GOT3 (cell line): ENCODE measurements around the gene DCHS1.
A peak's percentile ranks its signal among the peaks of the same experiment; 100 is the strongest.

Experiments used
- DNase-seq: peaks from one replicate; lab custom pipeline; 2025; ENCODE audit warnings: mixed read lengths; lab: John Stamatoyannopoulos, UW

DCHS1 gene

DNA sequence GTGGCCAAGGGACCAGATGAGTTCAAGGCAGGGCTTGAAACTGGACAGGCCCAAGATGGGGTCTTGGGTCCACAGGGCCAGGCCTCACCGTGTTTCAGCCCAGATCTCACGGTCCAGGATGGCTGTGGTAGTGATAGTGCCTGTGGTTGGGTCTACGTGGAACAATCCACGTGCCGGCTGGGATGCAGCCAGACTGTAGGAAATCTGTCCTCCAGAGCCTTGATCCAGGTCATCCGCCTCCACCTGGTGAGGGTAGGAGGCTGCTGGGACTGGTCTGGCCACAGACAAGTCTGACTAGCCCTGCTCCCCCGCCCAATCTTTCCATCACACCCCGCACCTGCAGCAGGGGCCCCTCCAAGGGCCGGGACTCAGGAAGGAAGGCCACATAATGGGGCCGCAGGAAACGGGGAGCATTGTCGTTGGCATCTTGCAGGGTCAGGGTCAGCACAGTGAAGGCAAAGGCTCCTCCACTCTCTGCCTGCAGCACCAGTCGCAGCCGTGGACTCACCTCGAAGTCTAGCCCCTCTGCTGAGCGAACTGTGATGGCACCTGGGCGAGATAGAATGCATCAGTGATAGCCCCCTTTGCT, 29.7 kb downstream of the DCHS1 start:
- DNase-seq, result no peak

DNA sequence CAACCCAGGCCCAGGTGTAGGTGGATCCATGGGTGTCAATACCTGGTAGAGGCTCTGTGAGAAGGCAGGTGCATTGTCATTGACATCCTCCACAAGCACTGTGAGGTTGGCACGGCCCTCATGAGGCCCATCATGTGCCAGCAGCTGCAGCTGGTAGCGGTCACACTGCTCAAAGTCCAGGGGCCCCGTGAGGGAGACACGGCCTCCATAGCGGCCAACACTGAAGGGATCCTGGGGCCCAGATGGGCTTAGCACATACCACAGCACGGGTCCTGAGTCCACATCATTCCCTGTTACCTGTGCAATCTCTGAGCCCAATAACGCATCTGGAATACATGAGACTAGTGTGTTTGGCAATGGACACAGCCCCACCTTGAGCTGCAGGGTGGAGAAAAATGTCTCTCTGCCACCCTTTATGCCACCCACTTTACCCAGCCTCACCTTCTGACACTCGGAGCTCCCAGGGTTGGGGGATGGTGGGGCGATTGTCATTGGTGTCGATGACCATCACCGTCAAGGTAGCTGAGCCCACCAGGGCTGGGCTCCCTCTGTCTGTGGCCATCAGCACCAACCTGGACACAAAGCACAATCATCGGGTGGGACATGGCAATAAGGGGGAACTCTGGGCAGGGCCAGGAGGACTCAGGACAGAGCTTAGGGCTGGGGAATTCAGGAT, 30.3 kb downstream of the DCHS1 start:
- DNase-seq, result no peak

DNA sequence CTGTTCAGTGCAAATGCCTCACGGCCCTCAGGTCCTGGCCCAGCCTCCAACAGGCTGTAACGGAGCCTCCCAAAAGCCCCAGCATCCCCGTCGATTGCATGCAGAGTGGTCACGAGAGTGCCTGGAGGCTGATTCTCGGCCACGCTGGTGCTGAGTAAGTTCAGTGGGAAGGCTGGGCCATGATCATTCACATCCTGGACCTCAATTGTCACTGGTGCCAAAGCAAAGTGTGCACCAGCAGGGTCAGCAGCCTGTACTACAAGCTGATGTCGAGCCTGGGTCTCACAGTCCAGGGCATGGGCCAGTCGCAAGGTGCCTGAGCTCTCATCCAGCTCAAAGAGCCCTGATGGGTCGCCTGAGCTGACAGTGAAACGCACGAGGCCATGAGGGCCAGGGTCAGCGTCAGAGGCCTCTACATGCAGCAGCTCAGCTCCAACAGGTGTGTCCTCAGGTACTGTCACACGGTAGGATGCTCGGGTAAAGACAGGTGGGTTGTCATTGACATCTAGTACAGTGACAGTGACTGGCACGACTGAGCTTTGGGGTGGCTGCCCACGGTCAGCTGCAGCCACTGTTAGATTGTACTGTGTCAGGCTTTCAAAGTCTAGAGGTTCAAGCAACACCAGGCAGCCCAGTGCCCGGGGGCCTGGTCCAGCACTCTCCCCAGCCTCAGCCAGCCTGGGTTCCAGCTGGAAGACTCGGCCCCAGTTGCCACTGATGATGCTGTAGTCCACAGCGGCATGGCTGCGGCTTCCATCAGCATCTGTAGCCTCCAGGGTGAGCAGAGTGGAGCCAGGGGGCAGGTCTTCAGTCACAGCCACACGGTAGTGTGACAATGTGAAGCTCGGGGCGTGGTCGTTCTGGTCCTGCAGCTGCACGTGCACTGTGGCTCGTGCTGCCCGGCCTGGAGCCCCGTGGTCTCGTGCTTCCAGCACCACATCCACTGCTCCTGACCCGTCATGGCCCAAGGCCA, 31.9 kb downstream of the DCHS1 start:
- no peak for DNase-seq

DNA sequence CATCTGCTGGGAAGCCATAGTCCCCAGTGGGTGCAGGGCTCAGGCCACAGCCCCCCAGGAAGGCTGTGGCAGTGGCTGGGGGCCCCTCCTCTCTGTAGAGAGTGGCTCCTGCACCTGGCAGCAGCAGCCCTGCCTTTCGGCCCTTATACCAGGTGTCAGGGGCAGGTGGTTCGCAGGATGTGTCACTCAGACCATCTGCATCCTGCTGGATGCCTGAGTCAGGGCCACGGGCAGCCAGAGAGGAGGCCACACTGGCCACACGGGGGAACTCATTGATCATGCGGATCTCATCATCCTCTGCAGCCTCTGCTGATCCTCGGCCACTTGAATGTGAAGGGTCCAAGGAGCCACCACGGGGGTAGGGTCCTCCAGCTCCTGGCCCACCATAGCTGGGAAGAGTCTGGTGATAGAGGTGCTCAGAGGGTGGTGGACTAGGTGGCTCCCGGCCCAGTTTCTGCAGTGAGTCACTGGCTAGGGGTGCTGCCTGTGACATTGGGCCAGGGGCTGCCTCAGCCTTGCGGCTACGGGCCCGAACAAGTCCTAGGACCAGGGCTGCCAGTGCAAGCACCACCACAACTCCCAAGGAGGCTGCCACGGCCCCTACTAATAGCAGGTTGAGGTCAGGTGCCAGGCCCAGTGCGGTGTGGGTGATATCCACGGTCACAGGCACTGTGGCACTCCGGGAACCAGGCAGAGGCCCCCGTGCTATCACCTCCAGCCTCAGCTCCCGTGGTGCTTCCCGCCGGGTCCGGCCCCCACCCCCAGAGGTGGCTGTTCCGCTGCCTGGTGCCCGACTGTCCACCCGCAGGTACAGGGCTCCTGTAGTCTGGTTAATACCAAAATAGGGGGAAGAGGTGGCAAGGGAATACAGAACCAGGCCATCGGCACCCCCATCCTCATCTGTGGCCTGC, 33.1 kb downstream of the DCHS1 start:
- no peak for DNase-seq

DNA sequence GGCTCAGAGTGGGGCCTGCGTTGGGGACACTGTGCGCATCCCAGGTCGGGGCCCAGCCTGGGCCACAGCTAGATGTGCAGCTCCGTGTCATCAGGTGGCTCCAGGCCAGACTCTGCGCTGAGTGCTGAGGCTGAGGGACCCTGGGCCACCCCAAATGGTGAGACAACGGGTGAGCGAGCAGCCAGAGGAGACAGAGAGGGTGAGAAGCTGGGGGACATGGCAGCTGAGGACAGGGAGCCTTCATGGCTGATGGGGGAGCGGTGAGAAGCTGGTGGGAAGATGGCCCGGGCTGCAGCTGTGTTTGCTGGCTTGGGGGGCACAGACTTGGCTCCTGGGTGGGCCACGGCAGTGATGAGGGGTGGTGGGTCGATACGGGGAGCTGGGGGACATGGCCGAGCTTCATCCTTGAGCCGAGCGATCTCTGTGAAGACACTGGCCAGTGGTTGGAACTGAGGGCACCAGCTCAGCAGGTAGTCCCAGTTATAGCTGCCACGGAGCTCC, 33.8 kb downstream of the DCHS1 start:
- DNase-seq, result no peak

DNA sequence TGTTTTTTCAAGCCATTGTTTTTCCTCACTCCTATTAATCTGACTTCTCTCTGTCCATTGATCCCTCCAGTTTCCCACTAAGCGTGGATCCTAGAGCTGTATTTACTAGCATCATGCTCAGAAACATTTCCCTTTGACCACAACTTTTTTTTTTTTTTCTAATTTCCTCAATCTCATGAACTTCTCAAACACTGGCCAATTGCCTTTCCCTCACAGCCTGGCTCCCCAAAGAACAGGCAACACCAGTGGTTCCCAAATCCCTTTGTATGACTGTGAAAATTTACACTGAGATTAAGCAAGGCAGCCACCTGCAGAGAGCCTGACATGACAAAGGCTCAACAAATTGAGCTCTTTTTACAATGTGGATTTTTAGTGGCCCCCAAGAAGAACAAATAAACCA, 35.0 kb downstream of the DCHS1 start:
- DNase-seq, result no peak

DNA sequence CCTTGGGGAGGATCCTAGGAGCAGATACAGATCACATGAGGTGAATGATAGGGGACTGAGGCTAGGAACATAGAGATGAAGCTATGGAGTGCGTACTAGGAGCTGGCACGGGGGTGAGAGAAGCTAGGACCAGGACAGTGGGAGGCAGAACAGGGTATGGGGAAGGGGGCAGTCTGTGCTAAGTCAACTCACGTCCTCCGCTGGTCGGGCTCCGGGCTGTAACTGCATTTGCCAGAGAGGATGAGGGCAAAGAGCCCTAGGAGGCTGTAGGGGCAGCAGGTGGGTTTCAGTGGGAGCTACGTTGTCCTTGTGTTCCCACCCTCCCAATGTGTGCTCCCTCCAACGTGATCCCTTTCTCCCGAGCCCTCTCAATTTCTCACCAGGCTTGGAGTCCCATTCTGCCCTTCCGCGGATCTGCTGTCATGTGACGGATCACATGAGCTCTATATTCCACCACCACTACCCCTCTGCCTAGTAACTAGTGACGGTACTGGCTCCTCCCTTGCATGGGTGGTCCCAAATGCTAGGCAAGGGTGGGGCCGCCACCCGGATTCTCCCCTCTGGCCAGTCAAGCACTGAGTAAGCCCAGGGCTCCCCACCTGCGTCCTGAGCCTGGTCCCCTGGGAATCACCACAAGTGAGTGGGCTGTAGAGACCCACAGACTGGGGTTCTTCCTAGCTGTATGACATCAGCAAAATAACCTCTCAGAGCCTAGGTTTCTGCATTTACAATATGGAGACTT, 36.4 kb downstream of the DCHS1 start, which contains the start of gene TPP1:
TSS of gene TPP1 (minus strand) at position 419 of the 742 bp plus-strand sequence. CDS start at position 397, 22 bp downstream.
- DNase-seq, result peak; percentile 18

DNA sequence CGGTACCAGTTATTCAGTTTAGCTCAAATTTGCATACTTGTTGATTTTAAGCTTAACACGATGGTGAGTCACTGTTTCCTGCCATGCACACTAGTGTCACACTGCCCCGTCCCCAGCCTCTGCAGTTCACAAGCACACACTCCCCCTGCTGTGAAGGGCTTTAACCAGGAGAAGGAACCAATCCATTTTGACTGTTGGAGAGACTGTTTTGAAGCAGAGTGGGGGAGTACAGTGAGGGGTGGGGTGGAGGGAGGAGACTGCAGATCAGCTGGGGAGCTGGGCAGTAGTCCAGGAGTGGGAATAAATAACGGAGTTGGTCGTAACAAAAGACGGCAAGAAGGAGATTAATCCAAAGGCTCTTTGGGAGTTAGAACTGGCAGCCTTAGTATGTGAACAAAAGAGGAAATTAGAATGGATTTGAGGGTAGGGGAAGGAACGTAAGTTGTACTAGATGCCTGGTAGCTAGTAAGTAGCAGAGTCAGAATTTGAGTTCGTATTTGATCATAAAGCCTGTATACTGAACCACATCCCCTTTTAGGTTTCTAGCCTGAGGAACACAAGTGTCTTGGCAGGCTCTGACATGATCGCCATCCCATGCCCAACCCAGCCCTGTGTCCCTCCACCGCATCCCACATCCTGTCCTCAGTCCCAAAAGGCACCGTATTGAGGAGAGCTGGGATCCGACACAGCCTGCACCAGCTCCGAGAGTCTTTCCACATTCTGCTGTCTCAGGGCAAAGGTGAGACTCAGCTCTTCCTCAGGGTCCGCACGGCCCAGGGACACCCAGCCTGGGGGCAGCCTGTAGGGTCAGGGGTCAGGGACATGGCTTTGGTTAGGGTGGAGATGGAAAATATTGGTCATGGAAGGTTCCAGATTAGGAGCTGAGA, 37.2 kb downstream of the DCHS1 start:
- no peak for DNase-seq

DNA sequence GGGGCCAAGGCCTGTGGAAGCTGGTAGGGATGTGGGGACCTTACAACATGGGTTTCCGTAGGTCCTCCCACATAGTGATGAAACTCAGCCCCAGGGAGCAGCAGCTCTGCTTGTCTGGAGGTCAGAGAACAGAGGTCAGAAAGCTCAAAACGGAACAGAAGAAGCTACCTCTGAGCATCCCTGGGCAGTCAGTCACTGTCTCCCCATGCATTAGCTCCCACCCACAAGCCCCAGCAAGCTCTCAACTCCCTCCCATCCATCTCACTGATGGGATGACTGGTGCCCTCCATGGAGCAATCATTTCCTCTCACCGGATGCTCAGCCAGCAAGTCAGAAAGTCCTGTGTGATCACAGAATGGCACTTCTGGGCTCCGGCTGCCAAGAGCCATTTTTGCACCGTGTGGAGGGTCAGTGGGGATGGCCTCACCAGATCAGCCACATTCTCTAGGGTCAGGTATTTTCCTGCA, 38.3 kb downstream of the DCHS1 start:
- no peak for DNase-seq

DNA sequence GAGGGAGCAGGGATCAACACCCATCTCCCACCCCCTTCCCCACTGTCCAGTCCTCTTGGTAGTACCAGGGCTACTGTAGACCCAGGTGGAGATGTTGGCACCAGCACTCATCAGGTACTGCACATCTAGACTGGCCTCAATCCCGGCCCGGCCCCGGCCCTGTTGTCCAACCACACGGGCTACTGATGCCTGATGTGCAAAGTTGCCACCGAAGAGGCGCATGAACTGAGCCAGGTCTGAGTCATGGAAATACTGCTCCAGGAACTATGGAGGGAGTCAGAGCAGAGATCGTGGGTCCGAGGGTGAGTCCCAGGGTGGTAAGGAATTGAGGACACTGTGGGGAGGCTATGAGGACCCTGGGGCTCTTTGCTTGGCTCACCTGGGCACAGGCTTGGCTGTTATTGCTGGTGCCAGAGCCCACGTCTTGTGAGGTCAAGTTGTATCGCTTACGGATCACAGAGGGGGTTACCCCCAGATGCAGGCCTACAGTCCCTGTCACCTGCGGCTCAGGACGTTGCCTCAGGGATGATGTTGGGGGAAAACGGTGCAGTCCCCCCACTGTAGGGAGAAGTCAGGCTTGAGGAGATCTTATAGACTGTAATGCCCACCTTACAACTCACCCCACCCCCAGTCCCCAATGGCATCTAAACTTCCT, 38.9 kb downstream of the DCHS1 start:
- no peak for DNase-seq

DNA sequence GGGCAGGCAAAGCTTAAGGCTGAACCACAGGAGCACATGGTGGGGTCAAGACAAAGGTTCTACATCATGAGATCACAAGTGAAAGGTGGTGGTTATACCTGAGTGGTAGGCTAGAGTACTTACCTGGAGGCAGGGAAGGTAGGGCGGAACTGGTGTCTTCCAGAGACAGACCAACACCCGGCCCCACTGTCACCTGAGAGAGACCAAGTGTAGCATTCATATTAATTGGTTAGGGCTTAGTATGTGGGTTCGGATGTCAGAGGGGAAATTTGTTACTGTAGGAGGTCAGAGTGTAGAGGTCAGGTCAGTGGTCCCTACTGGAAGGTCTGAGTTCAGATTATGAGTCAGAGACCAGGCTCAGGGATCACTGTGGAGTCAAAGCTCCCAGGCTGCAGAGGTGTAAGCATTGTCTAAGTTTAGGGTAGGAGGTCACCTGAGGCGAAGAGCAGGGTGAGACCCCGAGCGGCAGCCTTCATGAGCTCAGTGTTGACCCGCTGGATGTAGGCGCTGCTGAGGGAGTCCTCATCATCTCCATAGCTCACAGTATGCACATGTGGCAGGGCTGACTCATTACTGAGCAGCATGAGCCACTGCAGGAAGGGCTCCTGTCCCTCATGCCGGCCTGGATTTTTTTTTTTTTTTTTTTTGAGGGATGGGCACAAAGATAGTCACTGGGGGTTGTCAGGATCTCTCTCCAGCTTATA, 39.6 kb downstream of the DCHS1 start:
- DNase-seq, result no peak

DNA sequence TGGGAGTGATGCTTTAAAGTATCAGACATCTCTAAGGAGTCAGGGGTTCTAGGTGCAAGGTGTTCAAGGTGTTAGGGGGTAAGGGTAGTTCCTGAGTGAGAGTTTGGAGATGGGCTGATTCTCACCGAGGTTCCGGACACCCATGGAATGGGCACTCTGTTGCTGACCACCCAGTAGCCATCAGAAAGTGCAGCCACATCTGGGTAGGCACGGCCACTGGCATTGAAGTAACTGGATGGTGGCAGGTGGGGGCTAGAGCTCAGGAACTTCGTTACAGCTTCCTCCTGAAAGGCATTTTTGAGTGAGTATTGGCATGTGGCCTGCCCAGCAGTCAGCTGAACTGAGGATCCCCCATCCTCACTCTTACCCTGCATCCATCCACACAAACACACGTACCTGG, 40.6 kb downstream of the DCHS1 start:
- DNase-seq, result no peak

DNA sequence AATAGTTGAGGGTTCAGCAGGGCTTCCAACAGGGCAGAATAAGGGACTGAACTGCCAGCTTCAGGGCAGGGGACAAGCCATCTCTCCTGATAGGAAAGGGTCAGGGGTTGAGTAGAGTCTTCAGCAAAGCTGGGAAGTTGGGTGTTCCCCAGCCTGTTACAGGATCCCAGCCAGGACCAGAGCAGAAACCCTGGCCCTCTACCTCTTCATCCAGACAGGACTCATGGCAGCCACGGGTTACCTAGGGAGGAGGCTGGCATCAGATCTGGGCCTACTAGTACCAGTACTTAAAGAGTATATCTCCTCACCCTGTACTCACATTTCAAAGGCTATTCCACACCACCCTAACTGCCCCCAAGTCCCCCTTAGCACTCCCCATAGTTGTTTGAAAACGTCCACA, 41.2 kb downstream of the DCHS1 start:
- no peak for DNase-seq

DNA sequence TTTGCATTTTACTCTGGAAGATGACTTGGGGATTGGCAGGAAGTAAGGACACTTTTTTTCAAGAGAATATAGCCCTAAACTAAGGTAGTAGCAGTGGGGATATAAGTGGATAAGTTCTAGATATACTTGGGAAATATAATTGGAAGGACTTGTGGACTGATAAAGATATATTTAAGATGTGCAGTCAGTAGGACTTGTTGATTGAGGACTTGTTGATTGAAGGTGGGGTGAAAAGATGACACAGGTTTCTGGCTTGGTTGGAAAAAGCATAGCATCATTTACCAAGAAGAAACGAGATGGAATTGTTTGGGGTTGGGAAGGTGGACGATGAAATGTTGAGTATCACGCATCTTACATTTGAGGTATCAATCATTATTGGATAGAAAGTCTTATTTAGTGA, 42.1 kb downstream of the DCHS1 start:
- no peak for DNase-seq

DNA sequence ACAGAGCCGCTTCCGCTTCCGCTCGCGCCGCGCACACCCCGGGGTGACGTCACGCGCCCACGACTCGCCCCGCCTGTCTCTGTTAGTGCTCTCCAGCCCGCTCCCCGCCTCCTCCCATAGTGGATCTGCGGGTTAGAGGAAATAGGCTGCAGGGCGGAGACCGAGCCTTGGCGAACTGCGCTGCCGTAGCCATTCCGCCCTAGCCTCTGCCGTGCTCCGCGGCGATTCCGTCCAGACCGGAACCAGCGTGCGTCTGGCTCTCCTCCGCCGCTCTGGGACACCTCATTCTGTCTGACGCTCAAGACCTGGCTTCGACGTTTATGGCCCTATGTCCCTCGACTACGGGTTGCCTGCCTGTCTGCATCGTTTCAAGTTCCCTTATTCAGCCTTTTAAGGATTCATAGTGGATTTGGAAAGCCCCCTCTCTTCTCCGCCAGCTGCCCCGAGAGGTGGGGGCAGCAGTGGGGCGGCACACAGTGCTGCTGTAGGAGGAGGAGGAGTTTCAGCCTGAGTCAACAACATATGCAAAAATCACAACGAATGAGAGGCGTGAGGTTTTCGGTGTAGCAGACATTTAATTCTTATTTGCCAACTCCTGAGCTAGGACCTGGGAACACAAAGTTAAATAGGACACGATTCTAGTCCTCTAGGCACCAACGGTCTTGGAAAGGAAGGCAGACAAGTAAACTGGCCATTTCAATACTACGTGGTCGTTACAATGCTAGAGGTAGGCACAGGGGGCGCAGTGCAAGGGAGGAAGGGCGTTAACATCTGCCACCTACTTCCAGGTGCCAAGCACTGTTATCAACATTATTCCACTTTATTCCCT, 43.2 kb downstream of the DCHS1 start, which contains the start of gene TAF10:
TSS of gene TAF10 (minus strand) at position 4 of the 829 bp plus-strand sequence. CDS start 27 bp downstream, outside the sequence.
- peak; percentile 40 for DNase-seq

DNA sequence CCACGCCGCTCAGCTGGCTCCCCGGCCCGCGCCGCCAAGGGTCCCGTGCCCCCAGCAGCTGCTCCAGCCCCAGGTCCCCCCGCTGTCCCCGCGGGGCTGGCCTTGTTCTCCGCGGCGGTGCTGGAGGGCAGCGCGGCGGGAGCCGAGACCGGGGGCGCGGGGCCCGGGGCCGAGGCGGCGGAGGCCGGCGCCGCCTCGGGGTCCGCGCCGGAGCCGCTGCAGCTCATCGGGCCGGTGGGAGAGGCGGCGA, 43.7 kb downstream of the DCHS1 start:
- DNase-seq, result no peak

DNA sequence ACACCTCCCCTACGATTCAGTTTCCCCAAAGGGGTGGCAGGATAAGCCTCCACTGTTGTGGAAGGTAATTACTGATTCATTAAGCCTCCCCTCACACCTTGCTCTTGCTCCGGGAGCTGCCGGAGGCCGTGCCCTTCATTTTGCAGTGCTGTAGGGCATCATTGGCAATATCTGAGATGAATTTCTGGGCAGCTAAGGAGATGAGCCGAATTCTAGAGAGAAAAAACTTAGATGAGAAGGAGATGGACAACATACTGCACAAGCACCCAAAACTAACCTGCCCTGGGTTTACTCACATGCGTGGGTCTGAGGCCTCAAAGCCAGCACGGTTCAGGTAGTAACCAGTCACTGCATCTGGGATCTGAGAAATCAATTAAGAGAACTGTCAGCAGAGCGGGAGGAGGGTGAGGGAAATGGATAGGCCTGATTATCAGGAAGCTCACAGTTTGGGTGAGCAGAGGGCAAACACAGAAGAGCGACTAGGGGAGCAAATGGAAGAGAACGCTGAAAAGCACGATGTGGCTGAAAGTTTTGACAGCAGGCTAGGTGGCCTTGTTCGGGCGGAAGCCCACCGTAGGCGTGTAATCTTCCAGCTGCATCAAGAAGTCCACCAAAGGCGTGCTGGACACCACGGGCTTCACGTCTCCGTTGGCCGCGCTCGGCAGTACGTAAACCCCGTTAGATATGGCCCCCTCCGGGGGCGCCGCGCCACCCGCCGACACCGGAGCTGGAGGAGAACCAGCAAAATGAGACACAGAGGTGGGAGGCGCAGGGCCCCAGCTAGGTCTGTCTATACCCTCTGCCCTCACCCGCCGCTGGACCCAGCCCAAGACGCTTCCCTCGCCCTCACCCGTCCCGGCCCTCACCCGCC, 44.3 kb downstream of the DCHS1 start:
- DNase-seq, result no peak
